Vagina (tissue), 2 donors: ENCODE measurements around the gene NDUFV2.

ENCODE experiments used
- CTCF ChIP-seq, 3 experiments: fragments of 450-650 bp in 2 of 3; fragments of 200-600 bp in 1 of 3; sonication (generic) in 1 of 3; IDR thresholded peaks; one replicate each; pipeline ENCODE4 v1.5.1; 2017 to 2019; ENCODE audit warnings: antibody characterized with exemption in 3 of 3, mild to moderate bottlenecking in 2 of 3, moderate library complexity in 2 of 3
- POLR2A ChIP-seq, 2 donors: fragments of 450-650 bp; IDR thresholded peaks; one replicate each; pipeline ENCODE4 v1.6.1; 2017; ENCODE audit warnings: antibody characterized with exemption in 2 of 2, mild to moderate bottlenecking in 2 of 2, moderate library complexity in 2 of 2
- POLR2AphosphoS5 ChIP-seq, 2 donors: sonication (generic); formaldehyde crosslinking; IDR thresholded peaks; one replicate each; pipeline ENCODE4 v1.9.0; 2017; ENCODE audit warnings: antibody characterized with exemption in 2 of 2, mild to moderate bottlenecking in 2 of 2, low read depth in 1 of 2; ENCODE audit not compliant: insufficient read depth in 1 of 2

GRCh38 chr18:9106800-9107584 is 4.5 kb downstream of the NDUFV2 start:
- no peak for TF ChIP-seq CTCF (IDR thresholded peaks at IDR 0.05)
- TF ChIP-seq POLR2A (IDR thresholded peaks at IDR 0.05) = no peak
- TF ChIP-seq POLR2AphosphoS5 (IDR thresholded peaks at IDR 0.05; ENCODE audit: insufficient read depth in 1 of 2, low read depth in 1 of 2) = no peak
